ENCODE data around the gene SCAI.
"Not testable (repeated sequence)": the region's sequence is repeated elsewhere in the genome, so short reads cannot be mapped to it uniquely, and the experiment has no call there.

The SCAI gene

DNA sequence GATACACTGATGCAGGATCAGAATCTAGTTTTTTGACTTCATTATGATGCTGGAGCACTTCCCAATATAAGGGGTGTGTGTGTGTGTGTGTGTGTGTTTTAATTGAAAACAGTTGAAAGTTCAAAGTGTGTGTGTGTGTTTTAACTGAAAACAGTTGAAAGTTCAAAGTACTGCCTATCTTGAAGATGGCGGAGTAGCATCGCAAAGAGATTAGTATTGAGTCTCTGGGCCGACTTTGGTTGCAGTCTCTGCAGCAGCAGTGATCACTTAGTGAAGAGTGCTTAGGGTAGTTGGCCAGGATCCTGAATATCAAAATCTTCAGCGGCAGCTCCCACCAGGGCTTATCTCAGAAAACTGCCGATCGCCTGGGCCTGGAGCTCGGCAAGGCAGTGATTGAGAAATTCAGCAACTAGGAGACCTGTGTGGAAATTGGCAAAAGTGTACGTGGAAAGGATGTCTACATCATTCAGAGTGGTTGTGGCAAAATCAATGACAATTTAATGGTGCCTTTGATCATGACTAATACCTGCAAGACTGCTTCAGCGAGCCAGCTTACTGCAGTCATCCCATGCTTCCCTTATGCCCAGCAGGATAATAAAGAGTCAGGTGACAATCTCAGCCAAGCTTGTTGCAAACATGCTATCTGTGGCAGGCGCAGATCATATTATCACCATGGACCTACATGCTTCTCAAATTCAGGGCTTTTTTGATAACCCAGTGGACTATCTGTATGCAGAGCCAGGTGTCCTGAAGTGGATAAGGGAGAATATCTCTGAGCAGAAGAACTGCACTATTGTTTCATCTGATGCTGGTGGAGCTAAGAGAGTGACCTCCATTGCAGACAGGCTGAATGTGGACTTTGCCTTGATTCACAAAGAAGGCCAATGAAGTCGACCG is 7.3 kb upstream of the SCAI start:
- DNase-seq (ENCODE audit: low spot score), result peak; percentile 22

DNA sequence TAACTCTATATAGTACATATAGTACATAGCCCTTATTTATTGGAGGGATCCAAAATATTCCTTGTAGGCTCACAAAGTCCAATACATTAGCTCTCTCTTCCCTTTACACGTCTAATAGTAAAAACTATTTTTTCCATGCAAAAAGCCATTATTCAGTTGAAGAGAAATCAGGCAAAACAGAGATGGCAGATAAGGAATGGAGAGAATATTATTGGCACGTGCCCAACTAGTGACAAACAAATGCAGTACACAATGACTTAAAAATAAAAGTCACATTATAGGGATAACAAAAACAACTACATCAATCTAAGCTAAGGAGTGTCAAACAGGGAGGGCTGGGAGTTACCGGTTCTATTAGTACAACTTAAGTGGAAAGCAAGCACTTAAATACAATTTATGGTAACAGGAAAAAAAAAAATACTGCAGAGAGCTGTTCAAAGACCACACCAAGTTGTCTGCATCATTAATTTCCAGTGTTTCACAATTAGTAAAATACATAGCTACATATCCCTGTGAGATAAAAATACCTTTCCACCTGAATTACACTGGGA is 4.1 kb upstream of the SCAI start:
- DNase-seq (ENCODE audit: low spot score), result no peak

DNA sequence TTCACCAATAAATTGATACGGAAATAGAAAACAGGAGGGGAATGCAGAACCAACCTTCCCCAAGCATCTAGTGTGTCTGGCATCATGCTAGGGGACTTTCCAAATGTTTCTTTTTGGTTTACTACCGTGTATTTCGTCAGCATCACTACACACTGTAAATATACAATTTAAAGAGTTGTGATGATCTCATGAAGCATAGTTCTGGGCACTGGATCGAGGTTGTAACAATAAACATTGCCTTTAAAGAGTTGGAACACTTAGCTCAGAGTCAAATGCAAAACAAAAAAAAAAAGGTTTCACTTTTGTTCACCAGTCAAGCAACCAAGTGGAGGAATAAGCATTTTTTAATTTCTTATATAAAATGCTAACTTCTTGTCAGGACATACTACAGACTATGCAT is 2.9 kb upstream of the SCAI start:
- no peak for DNase-seq (ENCODE audit: low spot score)

DNA sequence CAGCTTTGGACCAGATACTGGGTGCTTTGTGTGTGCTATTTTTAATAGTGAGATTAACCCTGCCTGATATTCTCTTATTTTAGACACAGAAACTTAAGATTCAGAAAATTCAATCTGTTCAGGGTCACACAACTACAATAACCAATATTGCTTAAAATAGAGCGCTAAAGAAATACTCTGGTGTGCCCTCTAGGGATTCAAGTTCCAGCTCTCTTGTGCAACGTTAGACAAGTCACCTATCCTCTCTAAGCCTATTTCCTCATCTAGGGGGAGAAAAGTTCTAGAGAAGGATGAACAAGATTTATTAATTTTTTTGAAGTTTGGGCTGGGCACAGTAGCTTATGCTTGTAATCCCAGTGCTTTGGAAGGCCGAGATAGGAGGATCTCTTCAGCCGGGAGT is 2.1 kb upstream of the SCAI start:
- no peak for DNase-seq (ENCODE audit: low spot score)

DNA sequence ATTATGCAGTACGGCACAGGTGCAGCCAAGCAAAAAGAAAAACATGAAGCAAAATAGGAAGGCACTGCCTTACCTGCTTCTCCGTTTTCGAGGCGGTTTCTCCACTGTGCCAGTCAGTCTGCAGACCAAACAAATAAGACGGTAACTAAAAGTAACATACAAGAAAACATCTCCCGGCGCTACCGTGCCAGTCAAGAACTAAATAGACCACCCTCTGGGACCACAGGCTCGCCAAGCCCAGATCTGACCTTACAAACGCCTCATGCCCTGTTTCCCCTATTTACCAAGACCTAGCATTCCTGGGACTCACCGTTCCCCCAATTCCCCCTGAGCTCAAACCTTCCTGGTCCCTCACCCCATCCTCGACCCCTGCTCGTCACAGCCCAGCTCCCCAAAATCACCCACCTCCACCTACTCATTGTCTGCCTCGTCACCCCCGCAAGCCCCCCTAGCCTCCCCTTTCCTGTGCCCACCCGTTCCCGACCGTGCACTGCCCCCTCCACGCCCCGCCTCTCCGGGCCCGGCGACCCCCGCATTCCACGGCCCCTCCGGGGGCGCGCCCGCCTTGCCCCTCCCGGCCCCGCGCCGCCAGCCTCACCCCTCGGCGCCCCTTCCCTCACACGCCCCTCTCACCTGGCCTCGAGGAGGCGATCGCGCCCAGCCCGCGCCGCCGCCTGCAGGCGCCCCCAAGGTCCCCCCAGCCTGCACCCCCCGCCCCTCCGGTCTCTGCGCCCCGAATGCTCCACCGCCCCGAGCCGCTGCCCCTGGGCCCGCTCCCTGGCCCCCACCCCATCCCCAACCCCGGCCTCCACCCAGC is 560 bp downstream of the SCAI start:
- DNase-seq (ENCODE audit: low spot score), result peak; percentile 33

DNA sequence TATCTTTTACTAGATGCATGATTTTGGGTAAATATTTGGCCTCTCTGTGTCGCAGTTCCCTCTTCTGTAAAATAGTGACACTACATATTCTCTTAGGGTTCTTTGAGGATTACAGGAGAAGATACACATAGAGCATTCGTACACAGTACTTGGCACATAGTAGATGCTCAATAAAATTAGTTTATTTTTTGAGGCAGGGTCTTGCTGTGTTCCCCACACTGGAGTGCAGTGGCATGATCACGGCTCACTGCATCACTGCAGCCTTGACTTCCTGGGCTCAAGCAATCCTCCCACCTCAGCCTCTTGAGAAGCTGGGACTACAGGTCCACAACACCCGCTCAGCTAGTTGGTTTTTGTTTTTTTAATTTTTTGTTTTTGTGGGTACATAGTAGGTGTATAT is 1.6 kb downstream of the SCAI start:
- no peak for DNase-seq (ENCODE audit: low spot score)

DNA sequence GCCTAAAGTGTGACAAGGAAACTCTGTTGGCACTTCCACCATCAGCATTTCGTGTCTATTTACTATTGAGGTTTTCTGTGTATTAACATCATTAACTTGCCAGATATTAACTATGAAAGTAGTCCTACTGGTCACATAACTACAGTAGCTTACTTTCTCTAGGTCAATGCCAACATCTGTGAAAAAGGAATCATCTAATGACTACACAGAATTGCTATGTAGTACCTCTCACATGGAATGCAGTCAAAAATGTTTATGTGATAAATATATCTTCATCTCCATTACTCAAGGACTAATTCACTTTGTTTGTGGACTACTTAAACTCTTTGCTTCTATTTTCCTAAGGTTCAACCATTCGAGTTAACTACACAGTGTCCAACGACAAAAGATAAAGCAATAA is 2.1 kb downstream of the SCAI start:
- DNase-seq (ENCODE audit: low spot score), result no peak

DNA sequence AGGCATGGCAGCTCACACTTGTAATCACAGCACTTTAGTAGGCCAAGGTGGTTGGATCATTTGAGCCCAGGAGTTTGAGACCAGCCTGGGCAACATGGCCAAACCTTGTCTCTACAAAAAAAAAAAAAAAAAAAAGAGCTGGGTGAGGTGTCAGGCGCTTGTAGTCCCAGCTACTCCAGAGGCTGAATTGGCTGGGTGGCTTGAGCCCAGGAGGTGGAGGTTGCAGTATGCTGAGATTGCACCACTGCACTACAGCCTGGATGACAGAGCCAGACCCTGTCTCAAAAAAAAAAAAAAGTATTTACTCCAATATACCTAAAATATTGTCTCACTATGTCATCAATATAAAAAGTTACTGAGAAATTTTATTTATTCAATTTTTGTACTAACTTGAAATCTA is 2.8 kb downstream of the SCAI start:
- no peak for DNase-seq (ENCODE audit: low spot score)

DNA sequence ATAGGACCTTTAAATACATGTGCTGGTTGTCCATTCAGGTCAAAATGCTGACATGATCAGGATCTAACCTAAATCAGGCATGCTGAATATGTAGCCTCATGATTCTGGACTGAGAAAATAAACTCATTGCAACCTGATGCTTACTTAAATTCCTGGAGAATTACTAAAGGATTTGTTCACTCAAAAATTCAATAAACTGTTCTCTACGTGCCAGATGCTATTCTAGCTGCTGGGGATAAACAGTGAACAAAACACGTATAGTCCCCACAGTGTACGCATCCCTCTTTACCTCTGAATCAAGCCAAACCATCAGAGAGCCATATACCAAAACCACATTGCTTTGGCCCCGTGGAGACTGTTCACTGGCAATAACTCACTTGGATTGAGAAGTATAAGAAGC is 6.1 kb downstream of the SCAI start:
- DNase-seq (ENCODE audit: low spot score), result no peak

DNA sequence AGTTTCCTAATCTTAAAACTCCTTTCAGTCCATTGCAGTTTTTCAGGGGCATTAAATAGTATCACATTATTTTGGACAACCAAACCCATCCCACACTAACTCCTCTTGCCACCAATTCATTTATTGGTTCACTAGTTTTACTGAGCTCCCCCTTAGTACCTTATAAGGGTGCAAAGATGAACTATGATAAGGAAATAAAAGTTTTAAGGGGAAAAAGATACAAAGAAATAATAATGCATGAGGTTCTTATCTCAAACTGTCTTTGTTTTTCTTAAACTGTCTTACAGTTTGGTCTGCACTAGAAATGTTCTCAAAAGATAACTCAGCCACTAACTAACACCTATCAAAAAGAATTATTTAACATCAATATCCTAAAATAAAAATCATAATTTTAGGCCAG is 8.4 kb downstream of the SCAI start:
- no peak for DNase-seq (ENCODE audit: low spot score)

DNA sequence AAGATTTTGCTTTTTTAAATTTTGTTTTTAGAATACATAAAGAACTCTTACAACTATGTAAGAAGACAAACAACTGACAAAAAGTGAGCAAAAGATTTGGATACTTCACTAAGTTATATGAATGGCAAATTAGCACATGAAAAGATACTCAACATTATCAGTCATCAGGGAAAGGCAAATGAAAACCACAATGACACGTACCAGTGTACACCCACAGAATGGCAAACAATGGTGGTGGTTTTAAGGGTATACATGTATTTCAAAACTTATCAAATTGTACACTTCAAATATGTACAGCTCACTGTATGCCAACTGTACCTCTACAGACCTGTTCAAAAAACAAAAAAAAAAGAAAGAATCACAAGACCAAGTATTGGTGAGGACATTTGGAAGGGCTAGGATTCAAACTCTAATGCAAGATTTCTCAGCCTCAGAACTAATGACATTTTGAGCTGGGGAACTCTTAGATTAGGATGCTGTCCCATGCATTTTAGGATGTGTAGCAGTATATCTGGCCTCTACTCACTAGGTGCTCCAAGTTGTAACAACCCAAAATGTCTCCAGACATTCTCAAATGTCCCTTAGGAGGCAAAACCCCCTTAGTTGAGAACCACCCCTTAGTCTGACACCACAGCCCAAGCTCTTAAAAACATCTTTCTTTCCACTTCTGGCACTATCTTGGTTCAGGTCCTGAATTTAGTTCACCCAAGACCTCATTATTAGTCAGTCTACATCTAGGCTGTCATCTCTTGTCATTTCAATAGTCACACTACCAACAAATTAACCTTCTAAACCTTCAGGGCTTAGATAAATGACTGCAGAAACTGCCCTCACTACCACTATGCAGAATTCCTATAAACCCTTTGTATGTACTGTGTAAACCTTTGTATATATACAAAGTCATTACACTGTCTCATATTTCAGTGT is 9.7 kb downstream of the SCAI start:
- no peak for DNase-seq (ENCODE audit: low spot score)

DNA sequence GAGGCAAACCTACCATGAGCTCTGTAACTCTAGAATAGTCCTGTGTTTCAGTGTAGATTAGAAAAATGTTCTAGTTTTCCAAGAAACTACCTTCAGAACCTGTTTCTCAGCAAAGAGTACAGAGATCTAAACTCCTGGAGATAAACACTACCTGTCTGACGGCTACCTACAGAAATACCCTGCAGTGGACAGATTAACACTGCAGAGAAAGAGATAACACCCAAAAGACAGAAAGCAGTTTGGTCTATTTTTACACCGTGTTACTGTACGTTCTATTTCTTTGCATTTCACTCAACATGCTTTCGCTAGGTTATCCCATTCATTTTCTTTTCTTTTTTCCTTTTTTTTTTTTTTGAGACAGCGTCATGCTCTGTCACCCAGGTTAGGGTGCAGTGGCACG is 11.6 kb downstream of the SCAI start:
- DNase-seq (ENCODE audit: low spot score), result no peak

DNA sequence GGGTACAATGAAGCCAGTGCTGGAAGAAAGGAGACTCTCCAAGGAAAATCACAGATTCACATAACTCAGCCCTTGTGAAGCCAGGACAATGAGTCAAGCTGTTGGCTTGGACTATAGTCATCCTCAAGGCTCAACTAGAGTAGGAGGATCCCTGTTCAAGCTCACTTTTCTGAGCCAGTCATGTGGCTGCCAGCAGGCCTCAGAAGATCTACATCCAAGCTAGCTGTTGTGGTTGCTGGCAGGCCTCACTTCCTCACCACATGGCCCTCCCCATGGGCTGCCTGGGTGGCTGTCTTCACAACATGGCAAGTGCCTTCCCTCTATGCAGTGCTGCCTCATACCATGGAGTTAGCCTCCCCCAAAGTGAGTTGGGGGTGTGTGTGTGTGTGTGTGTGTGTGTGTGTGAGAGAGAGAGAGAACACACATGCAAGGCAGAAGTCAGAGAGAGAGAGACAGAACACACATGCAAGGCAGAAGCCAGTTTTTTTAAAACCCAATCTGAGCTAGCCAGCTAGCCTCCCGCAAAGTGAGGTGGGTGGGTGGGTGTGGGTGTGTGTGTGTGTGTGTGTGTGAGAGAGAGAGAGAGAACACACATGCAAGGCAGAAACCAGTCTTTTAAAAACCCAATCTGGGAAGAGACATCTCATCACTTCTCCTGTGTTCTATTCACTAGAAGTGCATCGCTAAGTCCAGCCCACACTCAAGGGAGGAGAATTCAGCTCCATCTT is 17.1 kb downstream of the SCAI start:
- no peak for DNase-seq (ENCODE audit: low spot score)

DNA sequence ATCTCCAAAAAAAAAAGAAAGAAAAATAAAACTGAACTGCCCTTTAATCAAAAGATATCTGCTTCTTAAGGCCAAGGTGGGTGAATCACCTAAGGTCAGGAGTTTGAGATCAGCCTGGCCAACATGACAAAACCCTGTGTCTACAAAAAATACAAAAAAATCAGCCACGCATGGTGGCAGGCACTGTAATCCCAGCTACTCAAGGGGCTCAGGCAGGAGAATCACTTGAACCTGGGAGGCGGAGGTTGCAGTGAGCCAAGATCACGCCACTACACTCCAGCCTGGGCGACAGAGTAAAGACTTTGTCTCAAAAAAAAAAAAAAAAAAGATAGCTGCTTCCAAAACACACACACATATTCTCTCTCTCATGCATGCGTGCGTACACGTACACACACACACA is 17.8 kb downstream of the SCAI start:
- no peak for DNase-seq (ENCODE audit: low spot score)

DNA sequence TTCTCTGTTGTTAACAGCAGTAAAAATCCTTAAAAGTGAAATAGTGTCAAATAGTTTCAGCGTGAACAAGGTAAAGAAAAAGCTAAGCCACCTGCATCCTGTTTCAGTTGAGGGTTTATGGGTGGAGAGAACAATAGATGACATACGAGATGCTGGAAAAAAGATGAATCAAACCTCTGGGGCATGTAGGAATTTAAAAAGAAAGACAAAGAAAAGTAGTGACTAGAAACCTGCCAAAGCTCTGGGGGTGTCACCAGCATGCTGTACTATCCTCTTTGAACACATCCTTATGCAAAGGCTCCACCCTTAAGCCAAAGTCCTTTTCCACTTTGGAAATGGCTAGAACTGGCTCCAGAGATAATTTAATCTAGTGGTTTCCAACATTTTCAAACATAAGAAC is 22.2 kb downstream of the SCAI start:
- DNase-seq (ENCODE audit: low spot score), result no peak

DNA sequence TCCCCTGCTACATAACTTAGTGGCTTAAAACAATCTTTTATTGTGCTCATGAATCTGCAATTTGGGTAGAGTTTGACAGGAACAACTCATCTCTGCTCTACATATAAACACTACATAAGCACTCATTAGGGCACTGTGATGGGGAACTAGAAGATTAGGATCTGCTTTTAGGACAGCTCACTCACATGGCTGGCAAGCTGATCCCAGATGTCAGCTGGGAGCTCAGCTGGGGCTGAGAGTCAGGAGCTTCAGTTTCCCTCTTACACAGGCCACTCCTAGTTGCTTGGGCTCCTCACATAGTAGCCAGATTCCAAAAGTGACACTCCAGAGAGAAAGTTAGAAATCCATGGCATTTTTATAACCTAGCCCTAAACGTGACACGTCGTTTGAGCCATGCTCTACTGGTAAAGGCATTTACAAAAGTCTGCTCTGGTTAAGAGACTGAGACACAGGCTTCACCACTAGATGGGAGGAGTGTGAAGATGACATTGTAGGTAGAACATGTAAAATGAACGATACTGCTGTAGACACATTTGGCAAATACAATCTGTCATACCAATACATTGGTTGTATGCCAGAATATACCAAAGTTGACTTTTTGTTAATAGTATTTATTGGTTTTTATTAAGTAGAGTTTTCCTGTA is 23.6 kb downstream of the SCAI start:
- peak; percentile 41 for DNase-seq (ENCODE audit: low spot score)

DNA sequence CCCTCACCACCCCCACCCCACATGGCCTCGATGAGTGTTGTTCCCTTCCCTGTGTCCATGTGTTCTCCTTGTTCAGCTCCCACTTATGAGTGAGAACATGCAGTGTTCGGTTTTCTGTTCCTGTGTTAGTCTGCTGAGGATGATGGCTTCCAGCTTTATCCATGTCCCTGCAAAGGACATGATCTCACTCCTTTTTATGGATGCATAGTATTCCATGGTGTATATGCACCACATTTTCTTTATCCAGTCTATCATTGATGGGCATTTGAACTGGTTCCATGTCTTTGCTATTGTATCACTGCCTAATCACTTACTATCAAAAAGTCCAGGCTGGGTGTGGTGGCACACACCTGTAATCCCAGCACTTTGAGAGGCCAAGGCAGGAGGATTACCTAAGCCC is 24.6 kb downstream of the SCAI start:
- not testable (repeated sequence) for DNase-seq (ENCODE audit: low spot score)

DNA sequence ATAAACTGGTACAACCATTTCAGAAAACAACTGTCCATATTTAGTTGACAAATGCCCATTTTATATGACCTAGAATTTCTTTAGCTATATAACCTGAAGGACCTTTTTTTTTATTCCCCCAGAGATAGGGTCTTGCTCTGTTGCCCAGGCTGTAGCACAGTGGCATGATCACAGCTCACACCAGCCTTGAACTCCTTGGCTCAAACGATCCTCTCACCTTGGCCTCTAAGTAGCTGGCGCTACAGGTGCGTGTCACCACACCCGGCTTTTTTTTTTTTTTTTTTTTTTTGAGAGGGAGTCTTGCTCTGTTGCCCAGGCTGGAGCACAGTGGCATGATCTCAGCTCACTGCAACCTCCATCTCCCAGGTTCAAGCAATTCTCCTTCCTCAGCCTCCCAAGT is 28.8 kb downstream of the SCAI start:
- not testable (repeated sequence) for DNase-seq (ENCODE audit: low spot score)

DNA sequence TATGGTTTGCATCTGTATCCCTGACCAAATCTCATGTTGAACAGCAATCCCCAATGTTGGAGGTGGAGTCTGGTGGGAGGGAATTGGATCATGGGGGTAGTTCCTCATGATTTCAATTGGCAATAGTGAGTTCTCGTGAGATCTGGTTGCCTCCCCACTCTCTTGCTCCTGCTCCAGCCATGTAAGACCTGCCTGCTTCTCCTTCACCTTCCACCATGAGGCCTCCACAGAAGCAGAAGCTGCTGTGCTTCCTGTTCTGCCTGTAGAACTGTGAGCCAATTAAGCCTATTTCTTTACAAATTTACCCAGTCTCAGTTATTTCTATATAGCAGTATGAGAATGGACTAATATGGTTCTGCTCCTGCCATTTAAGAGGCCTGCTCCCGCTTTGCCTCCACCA is 32.9 kb downstream of the SCAI start:
- DNase-seq (ENCODE audit: low spot score), result no peak

DNA sequence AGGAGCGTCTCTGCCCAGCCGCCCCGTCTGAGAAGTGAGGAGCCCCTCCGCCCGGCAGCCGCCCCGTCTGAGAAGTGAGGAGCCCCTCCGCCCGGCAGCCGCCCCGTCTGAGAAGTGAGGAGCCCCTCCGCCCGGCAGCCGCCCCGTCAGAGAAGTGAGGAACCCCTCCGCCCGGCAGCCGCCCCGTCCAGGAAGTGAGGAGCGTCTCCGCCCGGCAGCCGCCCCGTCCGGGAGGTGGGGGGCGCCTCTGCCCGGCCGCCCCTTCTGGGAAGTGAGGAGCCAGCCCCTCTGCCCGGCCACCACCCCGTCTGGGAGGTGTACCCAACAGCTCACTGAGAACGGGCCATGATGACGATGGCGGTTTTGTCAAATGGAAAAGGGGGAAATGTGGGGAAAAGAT is 34.8 kb downstream of the SCAI start:
- DNase-seq (ENCODE audit: low spot score), result not testable (repeated sequence)

Data from D341Med (cell line).